Measurements from ENCODE around the gene ARVCF. TPM values are rescaled to one million over a fixed set of nuclear protein-coding genes. Genes with fewer than 3 reads are reported as not detected.

Gene ARVCF
- total and polyA plus RNA-seq, 2 of the 8 experiments (the other 6 are each of a cell fraction or from before 2014, with no cell fraction given) = 31.0 to 43.2 TPM

DNA sequence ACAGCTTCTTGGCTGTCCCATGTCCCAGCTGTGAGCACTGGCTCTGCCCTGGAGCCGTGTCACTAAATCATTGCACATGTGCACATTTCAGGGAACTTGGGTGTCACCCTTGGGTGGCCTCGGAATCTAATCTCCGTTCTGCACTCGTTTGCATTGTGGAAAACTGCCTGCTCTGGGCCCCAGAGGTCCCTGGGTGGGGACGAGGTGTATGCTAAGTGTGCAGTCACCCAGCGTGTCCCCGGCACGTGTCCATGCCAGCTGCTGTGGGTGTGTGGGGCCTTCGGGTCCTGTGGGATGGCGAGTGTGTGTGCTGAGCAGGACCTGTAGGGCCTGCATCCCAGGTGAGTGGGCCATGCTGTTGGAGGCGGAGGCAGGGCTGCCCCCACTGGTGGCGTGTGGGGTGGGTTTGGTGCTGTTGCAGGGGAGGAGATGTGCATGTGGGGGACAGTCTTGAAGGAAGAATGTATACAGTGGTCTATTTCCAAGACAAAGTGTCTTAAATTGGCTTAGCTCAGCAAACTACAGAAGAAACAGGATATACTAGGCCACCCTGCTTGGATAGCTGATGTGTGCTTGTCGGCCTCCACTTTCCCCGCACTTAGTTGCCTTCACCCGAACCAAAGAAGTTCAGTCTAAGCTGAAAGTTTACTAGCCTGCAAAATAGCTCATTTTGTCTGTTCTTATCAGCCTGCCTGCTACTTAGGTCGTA, 18.9 kb upstream of the ARVCF start:
- Histone ChIP-seq H3K23me2 (ENCODE audit: low read depth, low read length) (no peaks in the 10 kb centered on the region), H2BK12ac (ENCODE audit: low read depth, low read length) (no peak overlapping the region), H3K79me2 (ENCODE audit: control insufficient read depth in 1 of 2, insufficient read depth in 2 of 2, low read length in 2 of 2) (no peaks in the 10 kb centered on the region), H3K79me1 (ENCODE audit: low read depth, low read length) (no peaks in the 10 kb centered on the region), H2AFZ (ENCODE audit: low read length) (no peak overlapping the region), H3K4ac (replicated peaks; ENCODE audit: insufficient read length, low read depth, low read length) (no peak overlapping the region), H4K91ac (replicated peaks; ENCODE audit: insufficient read length, low read length) (no peak overlapping the region), H3K27ac (ENCODE audit: low read depth, low read length) (no peak overlapping the region), H4K20me1 (replicated peaks in 1 of 2; ENCODE audit: control insufficient read depth in 1 of 2, insufficient read depth in 2 of 2, low read length in 2 of 2) (peaks cover 0 to 10% of the 10 kb centered on the region in 2 experiments), H3K4me2 (ENCODE audit: insufficient read depth in 1 of 2, low read depth in 2 of 2, low read length in 2 of 2) (no peak overlapping the region), H3K23ac (ENCODE audit: insufficient read length) (no peak overlapping the region), H3K36me3 (ENCODE audit: control insufficient read depth in 2 of 4, insufficient read depth in 4 of 4, low read length in 3 of 4) (no peaks in the 10 kb centered on the region), H4K5ac (ENCODE audit: insufficient read length, low read depth, low read length) (no peak overlapping the region), H3K4me1 (replicated peaks in 1 of 4; ENCODE audit: control insufficient read depth in 3 of 4, insufficient read depth in 4 of 4, low read length in 3 of 4) (no peaks in the 10 kb centered on the region; a peak in 1 of 7 replicates), H3K9ac (replicated peaks in 1 of 4; ENCODE audit: extremely low read depth in 1 of 4, low read depth in 3 of 4, low read length in 3 of 4) (no peak overlapping the region), H2AK5ac (ENCODE audit: low read depth, low read length) (no peak overlapping the region), H2BK15ac (ENCODE audit: low read length) (no peak overlapping the region), H3K27me3 (replicated peaks in 1 of 4; ENCODE audit: control insufficient read depth in 3 of 4, extremely low read depth in 1 of 4, insufficient read depth in 3 of 4, low read length in 3 of 4) (no peaks in the 10 kb centered on the region), H3K4me3 (ENCODE audit: extremely low read depth in 1 of 4, insufficient read depth in 2 of 4, low read depth in 3 of 4, low read length in 4 of 4) (no peak overlapping the region), H2BK5ac (ENCODE audit: low read depth, low read length) (no peak overlapping the region), H3K56ac (replicated peaks; ENCODE audit: insufficient read length, low read depth, low read length) (no peak overlapping the region), H3K9me3 (ENCODE audit: insufficient read depth in 2 of 2, low read depth in 1 of 2, low read length in 1 of 2) (no peaks in the 10 kb centered on the region), H4K8ac (ENCODE audit: extremely low read depth, insufficient read depth, low read length) (no peak overlapping the region), H3K18ac (ENCODE audit: extremely low read depth, low read length) (no peak overlapping the region), H2BK20ac (ENCODE audit: low read length) (no peak overlapping the region), H2BK120ac (replicated peaks; ENCODE audit: low read depth, low read length) (no peak overlapping the region), H3K14ac (ENCODE audit: insufficient read length) (no peak overlapping the region)
- DNase-seq (ENCODE audit: low read depth in 1 of 2, low spot score in 2 of 2) (no peak), FAIRE-seq (no peak)
- CTCF ChIA-PET (ENCODE audit: partially characterized antibody) = interaction anchor here (1.6 to 1.9 kb wide), 2 partner anchors 20 to 23 kb away, joined by 6 to 8 read pairs; no protein-coding TSS in a partner anchor
- WGBS, 2 experiments (ENCODE audit: extremely low coverage in 1 of 2, insufficient coverage in 1 of 2, insufficient read length in 1 of 2, insufficient replicate concordance in 2 of 2, low coverage in 1 of 2, low lambda C conversion rate in 2 of 2, missing lambda C conversion rate in 1 of 2) = 88% methylated on average over 16 of the region's 16 CpGs; no CpG with 5 or more reads in 1 of the 2 experiments
- POLR2A ChIA-PET (ENCODE audit: partially characterized antibody) = interaction anchor here (1.2 kb wide), 1 partner anchor 72 kb away, joined by 3 read pairs; no protein-coding TSS in a partner anchor
- TF ChIP-seq GTF2F1 (IDR thresholded peaks at IDR 0.05; ENCODE audit: borderline replicate concordance, low read depth, low read length) = no peak
- no peak for TF ChIP-seq EP300 (IDR thresholded peaks at IDR 0.05; ENCODE audit: borderline replicate concordance in 1 of 2, low read depth in 2 of 2, low read length in 2 of 2)
- no peak for TF ChIP-seq CTBP2 (IDR thresholded peaks at IDR 0.05; ENCODE audit: borderline replicate concordance, insufficient read depth, insufficient read length, low read length)
- no peak for TF ChIP-seq SP4 (IDR thresholded peaks at IDR 0.05; ENCODE audit: low read length)
- no peak for TF ChIP-seq TAF1 (IDR thresholded peaks at IDR 0.05; ENCODE audit: low read depth, low read length)
